ENCODE data around the gene ARCN1.

DNA sequence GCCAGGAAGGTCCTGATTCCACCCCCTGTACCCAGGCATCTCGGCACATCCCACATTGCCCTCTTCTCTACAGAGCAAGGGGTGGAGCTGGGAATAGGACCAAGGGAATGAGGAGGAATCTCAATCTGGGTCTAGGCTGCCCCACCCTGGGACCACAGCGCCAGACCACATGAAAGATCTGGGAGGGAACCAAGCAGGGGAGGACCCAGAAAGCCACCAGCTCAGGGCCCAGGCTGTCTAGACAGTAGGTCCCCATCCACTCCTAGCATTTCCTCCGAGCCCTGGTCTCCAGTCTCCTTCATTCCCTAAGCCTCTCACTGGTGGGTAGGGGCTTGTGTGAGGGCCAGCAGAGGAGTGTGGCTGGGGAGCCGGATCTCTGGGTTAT is 46.8 kb downstream of the ARCN1 start:
- TF ChIP-seq, protein P1, sequence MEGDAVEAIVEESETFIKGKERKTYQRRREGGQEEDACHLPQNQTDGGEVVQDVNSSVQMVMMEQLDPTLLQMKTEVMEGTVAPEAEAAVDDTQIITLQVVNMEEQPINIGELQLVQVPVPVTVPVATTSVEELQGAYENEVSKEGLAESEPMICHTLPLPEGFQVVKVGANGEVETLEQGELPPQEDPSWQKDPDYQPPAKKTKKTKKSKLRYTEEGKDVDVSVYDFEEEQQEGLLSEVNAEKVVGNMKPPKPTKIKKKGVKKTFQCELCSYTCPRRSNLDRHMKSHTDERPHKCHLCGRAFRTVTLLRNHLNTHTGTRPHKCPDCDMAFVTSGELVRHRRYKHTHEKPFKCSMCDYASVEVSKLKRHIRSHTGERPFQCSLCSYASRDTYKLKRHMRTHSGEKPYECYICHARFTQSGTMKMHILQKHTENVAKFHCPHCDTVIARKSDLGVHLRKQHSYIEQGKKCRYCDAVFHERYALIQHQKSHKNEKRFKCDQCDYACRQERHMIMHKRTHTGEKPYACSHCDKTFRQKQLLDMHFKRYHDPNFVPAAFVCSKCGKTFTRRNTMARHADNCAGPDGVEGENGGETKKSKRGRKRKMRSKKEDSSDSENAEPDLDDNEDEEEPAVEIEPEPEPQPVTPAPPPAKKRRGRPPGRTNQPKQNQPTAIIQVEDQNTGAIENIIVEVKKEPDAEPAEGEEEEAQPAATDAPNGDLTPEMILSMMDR (IDR thresholded peaks at IDR 0.05; ENCODE audit: insufficient read depth, low read length): no peak
- TF ChIP-seq, protein P2, sequence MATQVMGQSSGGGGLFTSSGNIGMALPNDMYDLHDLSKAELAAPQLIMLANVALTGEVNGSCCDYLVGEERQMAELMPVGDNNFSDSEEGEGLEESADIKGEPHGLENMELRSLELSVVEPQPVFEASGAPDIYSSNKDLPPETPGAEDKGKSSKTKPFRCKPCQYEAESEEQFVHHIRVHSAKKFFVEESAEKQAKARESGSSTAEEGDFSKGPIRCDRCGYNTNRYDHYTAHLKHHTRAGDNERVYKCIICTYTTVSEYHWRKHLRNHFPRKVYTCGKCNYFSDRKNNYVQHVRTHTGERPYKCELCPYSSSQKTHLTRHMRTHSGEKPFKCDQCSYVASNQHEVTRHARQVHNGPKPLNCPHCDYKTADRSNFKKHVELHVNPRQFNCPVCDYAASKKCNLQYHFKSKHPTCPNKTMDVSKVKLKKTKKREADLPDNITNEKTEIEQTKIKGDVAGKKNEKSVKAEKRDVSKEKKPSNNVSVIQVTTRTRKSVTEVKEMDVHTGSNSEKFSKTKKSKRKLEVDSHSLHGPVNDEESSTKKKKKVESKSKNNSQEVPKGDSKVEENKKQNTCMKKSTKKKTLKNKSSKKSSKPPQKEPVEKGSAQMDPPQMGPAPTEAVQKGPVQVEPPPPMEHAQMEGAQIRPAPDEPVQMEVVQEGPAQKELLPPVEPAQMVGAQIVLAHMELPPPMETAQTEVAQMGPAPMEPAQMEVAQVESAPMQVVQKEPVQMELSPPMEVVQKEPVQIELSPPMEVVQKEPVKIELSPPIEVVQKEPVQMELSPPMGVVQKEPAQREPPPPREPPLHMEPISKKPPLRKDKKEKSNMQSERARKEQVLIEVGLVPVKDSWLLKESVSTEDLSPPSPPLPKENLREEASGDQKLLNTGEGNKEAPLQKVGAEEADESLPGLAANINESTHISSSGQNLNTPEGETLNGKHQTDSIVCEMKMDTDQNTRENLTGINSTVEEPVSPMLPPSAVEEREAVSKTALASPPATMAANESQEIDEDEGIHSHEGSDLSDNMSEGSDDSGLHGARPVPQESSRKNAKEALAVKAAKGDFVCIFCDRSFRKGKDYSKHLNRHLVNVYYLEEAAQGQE (IDR thresholded peaks at IDR 0.05; ENCODE audit: insufficient replicate concordance, low read depth): no peak
- no peak for TF ChIP-seq POLR2AphosphoS5 (IDR thresholded peaks at IDR 0.05; ENCODE audit: low read depth)
- no peak for TF ChIP-seq GABPA (IDR thresholded peaks at IDR 0.05; ENCODE audit: low read depth)

Data from HL-60 (cell line).